ENCODE results near the gene PCDH18. TPM values are rescaled to one million over a fixed set of nuclear protein-coding genes. Genes with fewer than 3 reads are reported as not detected.
A peak's percentile ranks its signal among the peaks of the same experiment; 100 is the strongest.
"Not testable (repeated sequence)": the region's sequence is repeated elsewhere in the genome, so short reads cannot be mapped to it uniquely, and the experiment has no call there.

PCDH18 gene
- total and polyA plus RNA-seq, 2 experiments from 2014 or later, result 17.2 to 70.9 TPM

- Histone ChIP-seq H3K4me3 (no peak overlapping the region), H3K4me2 (peak overlapping the region; percentile 62), H3K4me1 (ENCODE audit: insufficient read depth) (no peaks in the 10 kb centered on the region), H3K79me2 (no peaks in the 10 kb centered on the region), H4K20me1 (ENCODE audit: insufficient read depth, poor library complexity, severe bottlenecking) (no peaks in the 10 kb centered on the region), H3K36me3 (replicated peaks; ENCODE audit: insufficient read depth, low read depth) (no peaks in the 10 kb centered on the region), H3K27me3 (no peaks in the 10 kb centered on the region), H3K9me2 (replicated peaks; ENCODE audit: insufficient read depth) (no peaks in the 10 kb centered on the region), H3K27ac (no peak overlapping the region), H2AFZ (peak overlapping the region; percentile 15), H3K9me3 (ENCODE audit: low read depth) (no peaks in the 10 kb centered on the region)
- WGBS (ENCODE audit: low lambda C conversion rate, missing lambda C conversion rate), result 37% methylated on average over 3 of the region's 3 CpGs
- no peak for DNase-seq (ENCODE audit: low spot score)
- no peak for TF ChIP-seq CTCF (IDR thresholded peaks at IDR 0.05; ENCODE audit: poor library complexity)
- no peak for TF ChIP-seq EZH2 (IDR thresholded peaks at IDR 0.05; ENCODE audit: borderline replicate concordance)
- TF ChIP-seq EZH2phosphoT487 (IDR thresholded peaks at IDR 0.05; ENCODE audit: low read depth, severe bottlenecking, unreplicated experiment), result no peak
Measured at GRCh38 chr4:137541181-137541580, 8.9 kb upstream of the PCDH18 start.

- Histone ChIP-seq H3K79me2 (no peaks in the 10 kb centered on the region), H3K36me3 (replicated peaks; ENCODE audit: insufficient read depth, low read depth) (no peaks in the 10 kb centered on the region), H3K4me3 (no peak overlapping the region), H2AFZ (no peak overlapping the region), H3K27me3 (no peaks in the 10 kb centered on the region), H3K9me2 (replicated peaks; ENCODE audit: insufficient read depth) (no peaks in the 10 kb centered on the region), H3K4me1 (ENCODE audit: insufficient read depth) (no peaks in the 10 kb centered on the region), H4K20me1 (ENCODE audit: insufficient read depth, poor library complexity, severe bottlenecking) (no peaks in the 10 kb centered on the region), H3K9me3 (ENCODE audit: low read depth) (no peaks in the 10 kb centered on the region), H3K4me2 (no peak overlapping the region), H3K27ac (no peak overlapping the region)
- no peak for DNase-seq (ENCODE audit: low spot score)
- no peak for TF ChIP-seq EZH2 (IDR thresholded peaks at IDR 0.05; ENCODE audit: borderline replicate concordance)
- no peak for TF ChIP-seq CTCF (IDR thresholded peaks at IDR 0.05; ENCODE audit: poor library complexity)
- TF ChIP-seq EZH2phosphoT487 (IDR thresholded peaks at IDR 0.05; ENCODE audit: low read depth, severe bottlenecking, unreplicated experiment), result no peak
Measured at GRCh38 chr4:137540356-137540755, 8.1 kb upstream of the PCDH18 start.

- H3K36me3 ChIP-seq (replicated peaks; ENCODE audit: insufficient read depth, low read depth), result no peaks in the 10 kb centered on the region
- no peaks in the 10 kb centered on the region for H3K9me2 ChIP-seq (replicated peaks; ENCODE audit: insufficient read depth)
- no peak overlapping the region for H3K27ac ChIP-seq
- H3K79me2 ChIP-seq, result no peaks in the 10 kb centered on the region
- H2AFZ ChIP-seq, result no peak overlapping the region
- no peaks in the 10 kb centered on the region for H3K4me1 ChIP-seq (ENCODE audit: insufficient read depth)
- H3K4me3 ChIP-seq, result no peak overlapping the region
- H4K20me1 ChIP-seq (ENCODE audit: insufficient read depth, poor library complexity, severe bottlenecking), result no peaks in the 10 kb centered on the region
- TF ChIP-seq EZH2 (IDR thresholded peaks at IDR 0.05; ENCODE audit: borderline replicate concordance) (no peak), EZH2phosphoT487 (IDR thresholded peaks at IDR 0.05; ENCODE audit: low read depth, severe bottlenecking, unreplicated experiment) (no peak), CTCF (IDR thresholded peaks at IDR 0.05; ENCODE audit: poor library complexity) (no peak)
- H3K9me3 ChIP-seq (ENCODE audit: low read depth), result no peaks in the 10 kb centered on the region
- no peaks in the 10 kb centered on the region for H3K27me3 ChIP-seq
- DNase-seq (ENCODE audit: low spot score), result no peak
- H3K4me2 ChIP-seq, result no peak overlapping the region
- WGBS (ENCODE audit: low lambda C conversion rate, missing lambda C conversion rate), result 72% methylated on average over 4 of the region's 4 CpGs
Measured at GRCh38 chr4:137538526-137538925, 6.2 kb upstream of the PCDH18 start.

DNA sequence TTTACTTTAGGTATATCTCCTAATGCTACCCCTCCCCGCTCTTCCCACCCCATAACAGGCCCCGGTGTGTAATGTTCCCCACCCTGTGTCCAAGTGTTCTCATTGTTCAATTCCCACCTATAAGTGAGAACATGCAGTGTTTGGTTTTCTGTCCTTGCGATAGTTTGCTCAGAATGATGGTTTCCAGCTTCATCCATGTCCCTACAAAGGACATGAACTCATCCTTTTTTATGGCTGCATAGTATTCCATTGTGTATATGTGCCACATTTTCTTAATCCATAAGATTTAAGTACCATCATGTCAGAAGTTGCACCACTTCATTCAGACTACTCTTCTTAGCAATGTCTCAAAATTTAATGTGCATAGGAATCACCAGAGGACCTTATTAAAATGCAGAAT is 5.5 kb upstream of the PCDH18 start:
- H3K4me1 ChIP-seq (ENCODE audit: insufficient read depth); DNase-seq (ENCODE audit: low spot score); H4K20me1 ChIP-seq (ENCODE audit: insufficient read depth, poor library complexity, severe bottlenecking); H3K27ac ChIP-seq; H2AFZ ChIP-seq; H3K4me2 ChIP-seq; H3K79me2 ChIP-seq; H3K9me3 ChIP-seq (ENCODE audit: low read depth); H3K4me3 ChIP-seq; H3K36me3 ChIP-seq (replicated peaks; ENCODE audit: insufficient read depth, low read depth); H3K27me3 ChIP-seq; H3K9me2 ChIP-seq (replicated peaks; ENCODE audit: insufficient read depth): not testable (repeated sequence)
- WGBS (ENCODE audit: low lambda C conversion rate, missing lambda C conversion rate), result 94% methylated on average over 3 of the region's 3 CpGs
